Epithelial cell of esophagus (primary cell): ENCODE results near the gene MAGED2.
"Not testable (repeated sequence)": the region's sequence is repeated elsewhere in the genome, so short reads cannot be mapped to it uniquely, and the experiment has no call there.

Source experiments
- DNase-seq: peaks from one replicate; pipeline ENCODE4 v3.0.0; 2010; ENCODE audit warnings: low read depth
- H3K4me3 ChIP-seq: 2 replicates; pipeline ENCODE4 v1.5.1; 2011; ENCODE audit warnings: mild to moderate bottlenecking, low read length, control low read depth
- TF ChIP-seq, protein P1 (sequence below): IDR thresholded peaks from 2 replicates; pipeline ENCODE4 v1.5.1; 2011; ENCODE audit warnings: low read depth, mild to moderate bottlenecking, low read length, control low read depth, inconsistent platforms; ENCODE audit not compliant: insufficient read depth; ENCODE audit errors: missing control alignments

The MAGED2 gene

DNA sequence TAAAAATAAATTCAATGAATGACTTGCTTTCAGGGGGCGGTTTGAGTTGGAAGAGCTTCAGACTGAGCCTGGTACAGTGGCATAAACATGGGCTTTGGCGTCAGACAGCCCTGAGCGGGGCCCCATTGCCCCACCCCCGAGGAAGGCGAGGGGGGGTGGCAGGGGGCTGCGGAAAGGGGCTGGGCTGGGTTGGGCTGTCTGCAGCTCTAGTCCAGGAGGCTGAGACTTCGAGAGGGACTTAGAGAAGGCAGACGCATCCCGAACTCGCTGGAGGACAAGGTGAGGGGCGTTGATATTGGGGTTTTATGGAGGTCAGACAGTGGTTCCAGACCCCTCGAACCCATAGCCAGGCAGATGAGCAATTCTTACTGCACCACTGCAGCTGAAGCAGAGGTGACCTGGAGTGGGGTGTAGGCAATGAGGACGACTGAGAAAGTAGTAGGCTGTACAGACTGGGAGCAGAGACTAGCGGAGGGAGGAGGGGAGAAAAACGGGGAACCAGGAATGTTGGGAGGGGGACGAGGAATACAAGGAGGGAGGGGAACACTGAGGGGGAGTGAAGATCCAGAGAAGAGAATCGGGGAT lies at the start of gene MAGED2:
MAGED2 (plus strand) TSS at position 222 of the 585 bp plus-strand sequence. CDS start 1,587 bp downstream, outside the sequence.
- DNase-seq, result no peak
- peak within 1 kb of the TSS; percentile 70 for H3K4me3 ChIP-seq
- TF ChIP-seq, protein P1, sequence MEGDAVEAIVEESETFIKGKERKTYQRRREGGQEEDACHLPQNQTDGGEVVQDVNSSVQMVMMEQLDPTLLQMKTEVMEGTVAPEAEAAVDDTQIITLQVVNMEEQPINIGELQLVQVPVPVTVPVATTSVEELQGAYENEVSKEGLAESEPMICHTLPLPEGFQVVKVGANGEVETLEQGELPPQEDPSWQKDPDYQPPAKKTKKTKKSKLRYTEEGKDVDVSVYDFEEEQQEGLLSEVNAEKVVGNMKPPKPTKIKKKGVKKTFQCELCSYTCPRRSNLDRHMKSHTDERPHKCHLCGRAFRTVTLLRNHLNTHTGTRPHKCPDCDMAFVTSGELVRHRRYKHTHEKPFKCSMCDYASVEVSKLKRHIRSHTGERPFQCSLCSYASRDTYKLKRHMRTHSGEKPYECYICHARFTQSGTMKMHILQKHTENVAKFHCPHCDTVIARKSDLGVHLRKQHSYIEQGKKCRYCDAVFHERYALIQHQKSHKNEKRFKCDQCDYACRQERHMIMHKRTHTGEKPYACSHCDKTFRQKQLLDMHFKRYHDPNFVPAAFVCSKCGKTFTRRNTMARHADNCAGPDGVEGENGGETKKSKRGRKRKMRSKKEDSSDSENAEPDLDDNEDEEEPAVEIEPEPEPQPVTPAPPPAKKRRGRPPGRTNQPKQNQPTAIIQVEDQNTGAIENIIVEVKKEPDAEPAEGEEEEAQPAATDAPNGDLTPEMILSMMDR, result no peak

DNA sequence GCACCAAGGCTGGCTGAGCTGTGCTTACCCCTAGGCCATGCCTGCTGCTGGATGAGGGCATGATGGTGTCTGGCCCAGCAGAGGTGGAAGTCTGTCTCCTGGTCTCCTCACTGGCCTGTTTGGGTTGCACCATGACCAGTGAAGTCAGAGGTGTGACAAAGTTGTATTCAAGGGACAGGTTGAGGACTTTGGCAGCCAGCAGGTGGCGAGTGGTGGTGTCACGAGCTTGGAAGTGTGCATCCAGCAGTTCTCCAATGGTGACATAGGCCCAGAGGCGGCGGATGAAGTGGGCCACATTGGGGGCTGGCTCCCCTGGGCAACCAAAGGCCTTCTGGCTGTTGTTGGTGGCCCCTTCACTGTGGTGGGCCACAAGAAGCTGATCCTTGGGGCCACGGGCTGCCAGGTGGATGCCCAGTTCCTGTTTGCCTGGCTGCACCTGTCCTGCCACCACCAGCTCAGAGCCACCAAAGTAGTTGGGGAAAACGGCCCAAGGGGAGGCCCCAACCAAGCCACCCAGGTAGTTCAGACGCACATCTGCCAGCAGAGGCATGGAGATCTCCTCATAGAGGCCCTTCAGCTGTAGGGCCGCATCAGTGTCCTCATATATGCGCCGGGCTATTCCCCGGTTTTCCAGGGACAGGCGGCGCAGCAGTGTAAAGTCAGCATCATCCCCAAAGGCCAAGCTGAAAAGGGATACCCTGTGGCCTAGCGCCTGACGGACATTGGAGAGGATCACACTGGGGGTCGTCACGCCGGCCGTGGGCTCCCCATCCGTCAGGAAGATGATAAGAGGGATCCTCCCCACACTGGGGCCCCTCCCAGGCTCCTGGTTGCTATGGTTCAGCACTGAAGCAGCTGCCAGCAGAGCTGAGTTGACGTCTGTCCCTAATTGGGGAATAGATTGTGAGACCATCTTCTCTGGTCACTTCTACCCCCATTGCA lies 49.2 kb upstream of the MAGED2 start:
- no peak overlapping the region for H3K4me3 ChIP-seq
- DNase-seq, result no peak
- TF ChIP-seq, protein P1, result no peak

DNA sequence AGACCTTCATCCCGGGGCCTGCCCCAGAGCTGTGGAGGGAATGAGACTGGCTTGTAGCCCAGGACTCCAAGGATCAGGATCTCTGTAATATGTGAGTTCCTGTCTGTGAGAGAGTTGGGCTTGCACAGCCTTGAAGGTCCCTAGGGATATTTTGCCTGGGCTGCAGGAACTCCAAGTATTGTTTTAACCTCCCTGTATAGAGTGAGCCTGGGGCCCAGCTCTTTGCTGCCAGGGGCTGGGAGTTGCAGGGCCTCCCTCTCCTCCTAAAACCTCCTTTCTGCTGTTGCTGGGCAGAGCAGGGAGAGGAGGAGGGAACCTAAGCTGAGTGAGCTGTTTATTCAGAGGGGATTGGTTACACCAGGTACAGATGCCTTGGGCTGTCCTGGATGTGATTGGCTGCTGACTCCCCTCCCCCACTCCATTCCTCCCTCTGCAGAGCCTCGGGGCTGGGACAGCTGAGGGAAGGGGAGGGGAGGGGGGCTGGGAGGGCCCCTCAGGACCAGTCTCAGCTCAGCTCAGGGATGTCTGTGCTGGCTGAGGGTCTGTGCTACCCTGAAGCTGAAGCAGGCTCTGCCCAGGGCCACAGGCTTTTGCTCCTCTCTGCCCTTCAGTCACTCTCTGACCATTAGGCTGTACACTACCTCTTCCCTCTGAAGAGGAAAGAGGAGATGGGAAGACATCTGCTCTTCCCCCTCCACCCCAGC lies 33.0 kb upstream of the MAGED2 start:
- not testable (repeated sequence) for H3K4me3 ChIP-seq, DNase-seq

DNA sequence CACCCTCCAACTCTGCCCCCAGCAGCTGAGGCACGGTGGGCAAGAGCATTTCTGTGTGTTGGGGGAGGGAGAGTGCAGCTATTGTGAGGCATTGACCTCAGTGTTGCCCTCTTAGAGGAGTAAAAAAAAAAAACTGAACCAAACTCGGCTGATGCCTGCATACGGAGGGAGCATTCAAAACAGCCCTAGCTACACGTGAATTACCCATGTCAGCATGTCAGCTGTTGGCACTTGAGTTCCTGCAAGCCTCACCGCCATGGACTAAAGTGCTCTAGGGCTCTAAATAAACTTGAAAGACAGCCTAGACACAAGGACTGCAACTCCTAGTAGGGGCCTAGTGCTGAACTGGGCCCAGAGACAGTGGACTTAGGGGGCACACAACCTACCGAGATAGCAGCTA lies 31.5 kb upstream of the MAGED2 start:
- no peak for DNase-seq
- TF ChIP-seq, protein P1, result no peak
- H3K4me3 ChIP-seq, result no peak overlapping the region

- TF ChIP-seq, protein P1, result no peak
- no peak for DNase-seq
- no peak overlapping the region for H3K4me3 ChIP-seq
Measured at GRCh38 chrX:54776987-54777672, 30.4 kb upstream of the MAGED2 start.

DNA sequence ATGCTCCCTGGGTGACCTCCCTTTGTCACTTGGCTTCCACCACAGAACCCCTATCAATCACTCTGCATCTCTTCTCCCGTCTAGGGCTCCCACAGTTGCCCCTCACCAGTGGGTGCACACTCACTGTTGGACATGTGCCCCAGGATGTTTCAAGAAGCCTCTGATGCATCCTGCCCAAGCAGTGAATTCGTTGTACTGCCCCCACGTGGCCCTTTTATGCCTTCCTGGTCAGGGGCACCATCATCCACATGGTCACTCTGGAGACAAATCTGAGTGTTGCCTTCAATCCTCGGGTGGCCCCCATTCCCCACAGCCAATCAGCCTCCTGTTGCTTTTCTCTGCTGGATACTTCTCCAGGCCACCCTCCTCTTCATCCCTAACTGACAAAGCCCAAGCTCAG lies 21.6 kb upstream of the MAGED2 start:
- TF ChIP-seq, protein P1, result peak; percentile 17
- DNase-seq, result peak; percentile 6
- H3K4me3 ChIP-seq, result no peak overlapping the region
